ENCODE results near the gene CSH2. TPM values are rescaled to one million over a fixed set of nuclear protein-coding genes. Genes with fewer than 3 reads are reported as not detected.

CSH2 gene
- total and polyA plus RNA-seq, 9 of the 15 experiments (the other 6 are each of a cell fraction or from before 2014, with no cell fraction given): not detected

DNA sequence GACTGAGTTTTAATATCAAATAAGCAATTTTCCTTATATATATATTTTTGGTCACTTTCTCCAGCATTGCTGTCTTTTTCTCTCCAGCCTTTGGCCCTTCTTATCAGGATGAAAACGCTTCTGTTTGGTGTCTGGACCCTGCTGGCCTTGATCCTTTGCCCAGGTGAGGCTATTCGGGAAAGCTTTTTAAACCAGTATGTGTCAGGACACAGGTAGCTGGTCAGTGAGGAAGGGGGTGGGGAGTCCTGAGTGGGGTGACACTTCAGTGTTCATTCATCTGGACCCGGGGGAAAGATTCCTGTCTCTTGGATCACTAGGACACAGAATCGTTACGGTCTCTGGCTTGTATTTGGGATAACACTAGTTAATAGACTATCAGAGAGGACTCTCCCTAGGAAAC is 18.8 kb downstream of the CSH2 start:
- Histone ChIP-seq H3K4me3 (no peak overlapping the region), H3K79me2 (ENCODE audit: control insufficient read depth, insufficient read depth, low read length) (peaks cover 25% of the 10 kb centered on the region), H3K4me1 (replicated peaks in 1 of 2; ENCODE audit: control insufficient read depth in 2 of 2, insufficient read depth in 2 of 2, low read length in 2 of 2) (peaks cover 9 to 12% of the 10 kb centered on the region in 2 experiments; a peak in 4 of 5 replicates), H3K9me1 (ENCODE audit: control insufficient read depth, insufficient read depth, low read length) (no peaks in the 10 kb centered on the region), H3K4me2 (ENCODE audit: insufficient read depth, low read length) (no peak overlapping the region), H3K36me3 (ENCODE audit: control insufficient read depth, insufficient read depth, low read length) (peaks cover 33% of the 10 kb centered on the region; the same call in 2 of the 3 replicates), H3K27ac (ENCODE audit: extremely low read depth, low read depth, low read length) (no peak overlapping the region), H3K9ac (ENCODE audit: insufficient read depth in 1 of 2, low read depth in 2 of 2, low read length in 2 of 2) (0 out of 4 replicates have a peak overlapping the region, but pooled peaks of 1 of the 2 experiments have one; percentile 36), H3K27me3 (ENCODE audit: control insufficient read depth in 2 of 2, insufficient read depth in 2 of 2, low read length in 2 of 2) (no peaks in the 10 kb centered on the region), H4K20me1 (replicated peaks; ENCODE audit: control insufficient read depth, insufficient read depth, low read length) (no peaks in the 10 kb centered on the region; the same call in 1 of the 2 replicates), H2AFZ (ENCODE audit: low read depth, low read length) (no peak overlapping the region), H3K9me3 (replicated peaks; ENCODE audit: control insufficient read depth, insufficient read depth, low read depth, low read length) (no peaks in the 10 kb centered on the region; the same call in 1 of the 2 replicates)
- TF ChIP-seq, protein P1, sequence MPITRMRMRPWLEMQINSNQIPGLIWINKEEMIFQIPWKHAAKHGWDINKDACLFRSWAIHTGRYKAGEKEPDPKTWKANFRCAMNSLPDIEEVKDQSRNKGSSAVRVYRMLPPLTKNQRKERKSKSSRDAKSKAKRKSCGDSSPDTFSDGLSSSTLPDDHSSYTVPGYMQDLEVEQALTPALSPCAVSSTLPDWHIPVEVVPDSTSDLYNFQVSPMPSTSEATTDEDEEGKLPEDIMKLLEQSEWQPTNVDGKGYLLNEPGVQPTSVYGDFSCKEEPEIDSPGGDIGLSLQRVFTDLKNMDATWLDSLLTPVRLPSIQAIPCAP (CRISPR knock-in tag; IDR thresholded peaks at IDR 0.05; ENCODE audit: borderline replicate concordance): no peak
- TF ChIP-seq ZKSCAN3 (CRISPR knock-in tag; IDR thresholded peaks at IDR 0.05): no peak
- in situ Hi-C loops (cut with MboI): no loop called here
- 72% methylated on average over 5 of the region's 5 CpGs for WGBS (ENCODE audit: insufficient coverage, low coverage, missing lambda C conversion rate)
- ChIA-PET CTCF (ENCODE audit: low intra/inter-chr PET ratio) (no interaction called here), POLR2A (interaction anchor here (1.3 kb wide), 1 partner anchor 12 kb away, joined by 5 read pairs; the partner anchor contains the start of gene SMARCD2)
- ATAC-seq: no peak
- no peak for FAIRE-seq
- intact Hi-C loops (cut with micrococcal nuclease): no loop called here
- DNase-seq (ENCODE audit: extremely low read depth in 1 of 4, low spot score in 3 of 4): no peak
- BruUV-seq (replicated peaks): no TSS peak

DNA sequence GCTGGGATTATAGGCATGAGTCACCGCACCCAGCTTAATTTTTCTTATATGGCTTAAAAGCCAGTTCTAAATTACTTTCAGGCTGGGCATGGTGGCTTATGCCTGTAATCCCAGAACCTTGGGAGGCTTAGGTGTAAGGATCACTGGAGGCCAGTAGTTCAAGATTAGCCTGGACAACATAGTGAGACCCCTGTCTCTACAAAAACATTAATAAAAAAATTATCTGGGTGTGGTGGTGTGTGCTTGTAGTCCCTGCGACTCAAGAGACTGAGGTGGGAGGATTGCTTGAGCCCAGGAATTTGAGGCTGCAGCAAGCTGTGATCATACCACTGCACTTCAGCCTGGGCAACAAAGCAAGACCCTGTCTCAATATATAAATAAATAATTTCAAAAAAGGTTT is 20.2 kb downstream of the CSH2 start:
- no TSS peak for BruUV-seq (replicated peaks)
- POLR2A ChIA-PET: interaction anchor here (1.2 to 1.4 kb wide), 2 partner anchors 8 to 28 kb away, joined by 3 read pairs; no protein-coding TSS in a partner anchor
- CTCF ChIA-PET (ENCODE audit: low intra/inter-chr PET ratio): no interaction called here
- WGBS (ENCODE audit: insufficient coverage, low coverage, missing lambda C conversion rate): 83% methylated on average over 2 of the region's 2 CpGs
- Histone ChIP-seq H3K79me2 (ENCODE audit: control insufficient read depth, insufficient read depth, low read length) (peaks cover 30% of the 10 kb centered on the region), H3K4me1 (replicated peaks in 1 of 2; ENCODE audit: control insufficient read depth in 2 of 2, insufficient read depth in 2 of 2, low read length in 2 of 2) (peaks cover 17 to 26% of the 10 kb centered on the region in 2 experiments; a peak in 4 of 5 replicates), H4K20me1 (replicated peaks; ENCODE audit: control insufficient read depth, insufficient read depth, low read length) (no peaks in the 10 kb centered on the region), H3K27me3 (ENCODE audit: control insufficient read depth in 2 of 2, insufficient read depth in 2 of 2, low read length in 2 of 2) (no peaks in the 10 kb centered on the region), H3K9ac (ENCODE audit: insufficient read depth in 1 of 2, low read depth in 2 of 2, low read length in 2 of 2) (no peak overlapping the region), H3K4me2 (ENCODE audit: insufficient read depth, low read length) (no peak overlapping the region), H3K27ac (ENCODE audit: extremely low read depth, low read depth, low read length) (no peak overlapping the region), H3K36me3 (ENCODE audit: control insufficient read depth, insufficient read depth, low read length) (peaks cover 24% of the 10 kb centered on the region; the same call in 1 of the 3 replicates), H3K4me3 (no peak overlapping the region), H2AFZ (ENCODE audit: low read depth, low read length) (no peak overlapping the region), H3K9me3 (replicated peaks; ENCODE audit: control insufficient read depth, insufficient read depth, low read depth, low read length) (peaks cover under 1% of the 10 kb centered on the region; the same call in 1 of the 2 replicates), H3K9me1 (ENCODE audit: control insufficient read depth, insufficient read depth, low read length) (no peaks in the 10 kb centered on the region)
- TF ChIP-seq TAF15 (IDR thresholded peaks at IDR 0.05; ENCODE audit: low read depth, low read length): no peak
- no peak for TF ChIP-seq SMAD3 (CRISPR knock-in tag; conservative IDR thresholded peaks at IDR 0.05)
- no peak for TF ChIP-seq KDM2B (CRISPR knock-in tag; IDR thresholded peaks at IDR 0.05)
- TF ChIP-seq BRD9 (IDR thresholded peaks at IDR 0.05; ENCODE audit: low read depth, partially characterized antibody): no peak
- TF ChIP-seq RBM25 (IDR thresholded peaks at IDR 0.05; ENCODE audit: low read depth, low read length, severe bottlenecking): peak; percentile 51
- peak; percentile 90 for TF ChIP-seq ZNF121 (CRISPR knock-in tag; conservative IDR thresholded peaks at IDR 0.05)
- TF ChIP-seq HDAC2 (IDR thresholded peaks at IDR 0.05): 0 out of 2 replicates have a peak, but pooled peaks have one; percentile 35
- no peak for TF ChIP-seq TCFL5 (CRISPR knock-in tag; conservative IDR thresholded peaks at IDR 0.05)
- 0 out of 4 replicates have a peak, but pooled peaks of 1 of the 2 experiments have one; percentile 12 for TF ChIP-seq KDM1A (IDR thresholded peaks at IDR 0.05)
- TF ChIP-seq, protein P2, sequence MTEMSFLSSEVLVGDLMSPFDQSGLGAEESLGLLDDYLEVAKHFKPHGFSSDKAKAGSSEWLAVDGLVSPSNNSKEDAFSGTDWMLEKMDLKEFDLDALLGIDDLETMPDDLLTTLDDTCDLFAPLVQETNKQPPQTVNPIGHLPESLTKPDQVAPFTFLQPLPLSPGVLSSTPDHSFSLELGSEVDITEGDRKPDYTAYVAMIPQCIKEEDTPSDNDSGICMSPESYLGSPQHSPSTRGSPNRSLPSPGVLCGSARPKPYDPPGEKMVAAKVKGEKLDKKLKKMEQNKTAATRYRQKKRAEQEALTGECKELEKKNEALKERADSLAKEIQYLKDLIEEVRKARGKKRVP (CRISPR knock-in tag; IDR thresholded peaks at IDR 0.05): no peak
- peak; percentile 79 for TF ChIP-seq BCOR (IDR thresholded peaks at IDR 0.05)
- no peak for TF ChIP-seq ATF7 (IDR thresholded peaks at IDR 0.05)
- TF ChIP-seq, protein P3, sequence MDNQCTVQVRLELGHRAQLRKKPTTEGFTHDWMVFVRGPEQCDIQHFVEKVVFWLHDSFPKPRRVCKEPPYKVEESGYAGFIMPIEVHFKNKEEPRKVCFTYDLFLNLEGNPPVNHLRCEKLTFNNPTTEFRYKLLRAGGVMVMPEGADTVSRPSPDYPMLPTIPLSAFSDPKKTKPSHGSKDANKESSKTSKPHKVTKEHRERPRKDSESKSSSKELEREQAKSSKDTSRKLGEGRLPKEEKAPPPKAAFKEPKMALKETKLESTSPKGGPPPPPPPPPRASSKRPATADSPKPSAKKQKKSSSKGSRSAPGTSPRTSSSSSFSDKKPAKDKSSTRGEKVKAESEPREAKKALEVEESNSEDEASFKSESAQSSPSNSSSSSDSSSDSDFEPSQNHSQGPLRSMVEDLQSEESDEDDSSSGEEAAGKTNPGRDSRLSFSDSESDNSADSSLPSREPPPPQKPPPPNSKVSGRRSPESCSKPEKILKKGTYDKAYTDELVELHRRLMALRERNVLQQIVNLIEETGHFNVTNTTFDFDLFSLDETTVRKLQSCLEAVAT (IDR thresholded peaks at IDR 0.05): no peak
- FAIRE-seq: no peak
- no peak for ATAC-seq
- intact Hi-C loops (cut with micrococcal nuclease) (no loop called here), in situ Hi-C loops (cut with MboI) (no loop called here)
- no peak for DNase-seq (ENCODE audit: extremely low read depth in 1 of 4, low spot score in 3 of 4)

Data from K562 (cell line).